GM10266 (cell line): ENCODE measurements around the gene TBC1D1.

Experiments used
- DNase-seq: peaks from one replicate; pipeline ENCODE4 v3.0.0; 2012; ENCODE audit errors: extremely low spot score
- CTCF ChIP-seq: IDR thresholded peaks from 2 replicates; pipeline ENCODE4 v1.5.1; 2012; ENCODE audit warnings: mild to moderate bottlenecking, low read depth; ENCODE audit not compliant: control insufficient read depth, insufficient read depth; ENCODE audit errors: missing control alignments

Gene TBC1D1

GRCh38 chr4:38173935-38174518 is 283.1 kb downstream of the TBC1D1 start:
- TF ChIP-seq CTCF, result no peak
- no peak for DNase-seq

GRCh38 chr4:38174801-38175200 is 283.9 kb downstream of the TBC1D1 start:
- no peak for TF ChIP-seq CTCF
- no peak for DNase-seq

- TF ChIP-seq CTCF, result no peak
These were observed 285.3 kb downstream of the TBC1D1 start for GRCh38 chr4:38176165-38176564.

GRCh38 chr4:38177035-38177546 is 286.2 kb downstream of the TBC1D1 start:
- TF ChIP-seq CTCF, result no peak
- DNase-seq, result no peak

More at GRCh38 chr4:38176165-38176564, 285.3 kb downstream of the TBC1D1 start:
- no peak for DNase-seq

- DNase-seq, result no peak
These were observed 286.9 kb downstream of the TBC1D1 start for GRCh38 chr4:38177641-38178391.

GRCh38 chr4:38178392-38178995 is 287.6 kb downstream of the TBC1D1 start:
- DNase-seq, result peak; percentile 58
- TF ChIP-seq CTCF, result no peak

More at GRCh38 chr4:38177641-38178391, 286.9 kb downstream of the TBC1D1 start:
- TF ChIP-seq CTCF, result no peak
